GM06990 (cell line): ENCODE results near the gene LRRC1.

Source experiments
- DNase-seq: peaks from one replicate; pipeline ENCODE4 v3.0.0-alpha.2; 2011; ENCODE audit not compliant: insufficient read length; ENCODE audit errors: extremely low read depth
- H3K27me3 ChIP-seq: replicated peaks from 2 replicates; pipeline ENCODE4 v1.6.0; 2011; ENCODE audit warnings: low read length; ENCODE audit not compliant: control insufficient read depth, insufficient read depth
- H3K36me3 ChIP-seq: 2 replicates; pipeline ENCODE4 v1.5.1; 2011; ENCODE audit warnings: low read length; ENCODE audit not compliant: control insufficient read depth, insufficient read depth
- H3K4me3 ChIP-seq: replicated peaks from 2 replicates; pipeline ENCODE4 v1.5.1; 2011; ENCODE audit warnings: low read depth, mild to moderate bottlenecking, control low read depth, low read length
- TF ChIP-seq, protein P1 (sequence below): IDR thresholded peaks from 2 replicates; pipeline ENCODE4 v1.5.1; 2011; ENCODE audit warnings: low read length, control low read depth, mild to moderate bottlenecking, inconsistent platforms; ENCODE audit not compliant: insufficient read depth, poor library complexity, severe bottlenecking

Gene LRRC1

DNA sequence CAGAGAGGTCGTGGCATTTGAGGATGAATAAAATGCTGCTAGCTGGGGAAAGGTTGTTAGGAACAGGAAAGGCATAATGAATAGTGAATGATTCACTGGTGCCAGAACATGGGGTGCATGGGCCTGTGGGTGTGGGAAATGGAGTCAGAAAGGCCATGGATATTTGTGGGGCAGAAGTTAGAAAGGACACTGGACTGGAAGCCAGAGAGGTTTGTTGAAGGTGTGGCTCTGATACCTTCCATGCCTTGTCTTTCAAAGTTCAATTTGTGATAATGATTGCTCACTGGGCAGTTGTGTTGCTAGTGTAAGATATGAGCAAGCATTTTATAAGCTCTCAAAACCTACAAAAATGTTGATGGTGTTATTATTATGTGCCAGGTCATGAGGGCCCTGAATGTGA lies 32.7 kb downstream of the LRRC1 start:
- H3K36me3 ChIP-seq, result no peaks in the 10 kb centered on the region

DNA sequence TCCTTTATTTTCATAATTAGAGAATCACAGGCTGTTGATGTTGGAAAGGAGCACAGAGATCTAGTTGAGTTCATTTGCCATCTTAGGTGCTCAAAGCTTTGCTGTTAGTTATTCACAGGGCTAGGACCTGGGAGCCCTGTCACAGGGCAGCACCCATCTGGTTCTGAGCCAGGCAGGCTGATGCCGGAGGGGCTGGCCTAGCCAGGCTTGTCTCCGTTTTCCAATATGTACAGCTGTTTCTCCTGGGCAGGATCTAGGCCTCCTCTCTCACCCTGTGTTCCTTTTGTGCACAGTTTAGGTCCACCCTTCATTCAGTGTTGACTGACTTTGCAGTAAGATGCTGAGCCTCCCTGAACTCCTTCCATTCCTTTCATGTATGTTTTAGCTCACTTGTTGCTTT lies 33.4 kb downstream of the LRRC1 start:
- DNase-seq, result no peak
- Histone ChIP-seq H3K36me3 (no peaks in the 10 kb centered on the region), H3K27me3 (no peaks in the 10 kb centered on the region), H3K4me3 (no peak overlapping the region)
- TF ChIP-seq, protein P1, sequence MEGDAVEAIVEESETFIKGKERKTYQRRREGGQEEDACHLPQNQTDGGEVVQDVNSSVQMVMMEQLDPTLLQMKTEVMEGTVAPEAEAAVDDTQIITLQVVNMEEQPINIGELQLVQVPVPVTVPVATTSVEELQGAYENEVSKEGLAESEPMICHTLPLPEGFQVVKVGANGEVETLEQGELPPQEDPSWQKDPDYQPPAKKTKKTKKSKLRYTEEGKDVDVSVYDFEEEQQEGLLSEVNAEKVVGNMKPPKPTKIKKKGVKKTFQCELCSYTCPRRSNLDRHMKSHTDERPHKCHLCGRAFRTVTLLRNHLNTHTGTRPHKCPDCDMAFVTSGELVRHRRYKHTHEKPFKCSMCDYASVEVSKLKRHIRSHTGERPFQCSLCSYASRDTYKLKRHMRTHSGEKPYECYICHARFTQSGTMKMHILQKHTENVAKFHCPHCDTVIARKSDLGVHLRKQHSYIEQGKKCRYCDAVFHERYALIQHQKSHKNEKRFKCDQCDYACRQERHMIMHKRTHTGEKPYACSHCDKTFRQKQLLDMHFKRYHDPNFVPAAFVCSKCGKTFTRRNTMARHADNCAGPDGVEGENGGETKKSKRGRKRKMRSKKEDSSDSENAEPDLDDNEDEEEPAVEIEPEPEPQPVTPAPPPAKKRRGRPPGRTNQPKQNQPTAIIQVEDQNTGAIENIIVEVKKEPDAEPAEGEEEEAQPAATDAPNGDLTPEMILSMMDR, result no peak

More for the DNA sequence above, 32.7 kb downstream of the LRRC1 start:
- DNase-seq, result no peak
- TF ChIP-seq, protein P1, result no peak
- no peak overlapping the region for H3K4me3 ChIP-seq
- H3K27me3 ChIP-seq, result no peaks in the 10 kb centered on the region

DNA sequence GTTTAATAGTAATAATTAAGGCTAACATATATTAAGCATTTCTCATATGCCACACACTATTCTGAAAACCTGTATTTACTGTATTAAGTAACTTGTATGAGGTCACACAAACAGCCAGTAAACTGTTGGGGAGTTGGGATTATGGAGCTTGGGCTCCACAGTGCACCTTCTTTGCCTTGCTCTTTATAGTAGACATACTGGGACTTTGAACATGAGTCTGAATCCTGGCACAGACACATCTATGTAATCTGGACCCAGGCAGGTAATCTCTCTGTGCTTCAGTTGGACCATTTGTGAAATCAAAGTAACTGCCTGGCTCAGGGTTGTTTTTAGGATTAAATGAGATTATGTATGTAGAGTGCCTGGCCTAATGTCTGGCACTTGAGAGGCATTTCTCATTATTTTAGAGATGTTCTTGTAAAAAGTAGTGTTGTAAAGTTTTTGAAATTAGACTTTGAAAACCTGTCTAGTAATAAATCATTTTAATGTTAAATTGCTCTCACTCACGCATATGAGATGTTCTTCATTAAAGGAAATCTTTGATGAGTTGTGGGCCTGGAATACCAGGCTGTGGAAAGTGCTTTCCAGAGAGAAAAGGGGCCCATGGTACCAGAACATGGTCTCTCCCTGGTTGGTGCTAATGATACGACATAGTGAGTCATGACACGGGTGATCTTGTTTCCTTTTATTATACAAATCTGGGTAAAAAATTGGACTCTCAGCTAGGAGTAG lies 34.3 kb downstream of the LRRC1 start:
- Histone ChIP-seq H3K27me3 (no peaks in the 10 kb centered on the region), H3K36me3 (no peaks in the 10 kb centered on the region), H3K4me3 (no peak overlapping the region)
- TF ChIP-seq, protein P1, result no peak
- no peak for DNase-seq

DNA sequence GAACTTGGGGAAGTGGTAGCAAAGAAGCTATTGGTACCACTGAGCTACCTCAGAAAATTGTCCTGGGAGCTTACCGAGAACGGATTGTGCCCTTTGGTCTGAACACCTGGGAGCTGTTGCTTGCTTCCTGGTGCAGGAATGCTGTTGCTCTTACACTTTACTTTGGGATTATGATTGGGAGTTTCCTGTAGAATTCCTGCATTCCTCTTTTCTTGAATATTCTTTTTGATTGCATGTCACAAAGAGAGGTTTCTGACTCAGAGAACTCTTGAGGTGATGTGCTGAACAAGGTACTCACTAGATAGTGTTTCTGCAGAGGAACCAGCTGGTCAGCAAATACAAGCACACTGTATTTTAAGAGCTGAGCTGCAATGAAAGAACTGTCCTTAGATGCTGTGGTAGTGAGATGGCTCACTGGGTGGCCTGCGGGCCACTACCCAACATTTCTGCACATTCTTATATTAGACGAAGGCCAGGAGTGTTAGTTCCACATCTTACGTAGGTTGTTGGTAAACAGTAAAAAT lies 35.0 kb downstream of the LRRC1 start:
- Histone ChIP-seq H3K27me3 (no peaks in the 10 kb centered on the region), H3K36me3 (no peaks in the 10 kb centered on the region), H3K4me3 (no peak overlapping the region)
- DNase-seq, result no peak
- TF ChIP-seq, protein P1, result no peak

DNA sequence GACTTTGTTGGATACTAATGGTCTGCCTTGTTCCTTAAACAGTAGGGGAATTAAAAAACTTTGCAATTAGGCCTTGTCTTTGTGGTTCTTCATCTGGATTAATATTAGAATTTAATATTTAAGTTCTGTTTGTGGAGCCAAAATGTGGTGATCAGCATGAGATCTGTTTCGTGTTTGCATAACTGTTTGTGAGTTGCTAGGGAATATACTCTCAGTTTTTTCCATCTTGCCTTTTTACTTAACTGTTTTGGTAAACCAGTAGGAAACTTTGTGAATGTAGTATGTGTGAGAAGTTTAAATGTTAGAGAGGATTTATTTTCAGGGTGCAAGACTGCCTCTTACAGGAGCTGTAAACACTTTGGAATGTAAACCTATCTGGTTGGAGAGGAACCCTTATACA lies 35.6 kb downstream of the LRRC1 start:
- TF ChIP-seq, protein P1, result no peak
- Histone ChIP-seq H3K27me3 (no peaks in the 10 kb centered on the region), H3K36me3 (no peaks in the 10 kb centered on the region), H3K4me3 (no peak overlapping the region)
- DNase-seq, result no peak
